UCSD-AML1 (cell line): Measurements from ENCODE around the gene RNU7-1.
A peak's percentile ranks its signal among the peaks of the same experiment; 100 is the strongest.
"Not testable (repeated sequence)": the region's sequence is repeated elsewhere in the genome, so short reads cannot be mapped to it uniquely, and the experiment has no call there.

Experiments
- DNase-seq: peaks from one replicate; lab custom pipeline; 2025; ENCODE audit not compliant: unreplicated experiment; lab: John Stamatoyannopoulos, UW

The RNU7-1 gene

DNA sequence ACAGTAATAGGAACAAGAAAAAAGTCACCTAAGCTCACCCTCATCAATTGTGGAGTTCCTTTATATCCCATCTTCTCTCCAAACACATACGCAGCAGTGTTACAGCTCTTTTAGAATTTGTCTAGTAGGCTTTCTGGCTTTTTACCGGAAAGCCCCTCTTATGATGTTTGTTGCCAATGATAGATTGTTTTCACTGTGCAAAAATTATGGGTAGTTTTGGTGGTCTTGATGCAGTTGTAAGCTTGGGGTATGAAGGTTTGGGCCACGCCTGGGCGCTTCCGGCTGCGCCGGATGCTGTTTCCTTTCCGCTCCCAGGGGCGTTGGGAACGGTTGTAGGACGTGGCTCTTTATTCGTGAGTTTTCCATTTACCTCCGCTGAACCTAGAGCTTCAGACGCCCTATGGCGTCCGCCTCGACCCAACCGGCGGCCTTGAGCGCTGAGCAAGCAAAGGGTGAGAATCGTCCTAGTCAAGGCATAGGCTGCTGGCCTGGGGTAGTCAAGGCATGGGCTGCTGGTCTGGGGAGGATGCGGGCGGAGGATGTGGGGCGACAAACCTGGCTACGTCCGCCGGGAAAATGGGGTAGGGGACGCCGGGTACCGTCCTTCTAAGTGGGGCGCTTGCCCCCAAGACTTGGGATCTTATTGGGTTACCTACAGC, at the start of gene RNU7-1, which contains the start of gene C12orf57:
RNU7-1 (plus strand) TSS at position 95 of the 659 bp plus-strand sequence.
C12orf57 (plus strand) TSS at position 301 of the 659 bp plus-strand sequence; CDS start at position 401, 100 bp downstream.
- DNase-seq, result peak; percentile 86

DNA sequence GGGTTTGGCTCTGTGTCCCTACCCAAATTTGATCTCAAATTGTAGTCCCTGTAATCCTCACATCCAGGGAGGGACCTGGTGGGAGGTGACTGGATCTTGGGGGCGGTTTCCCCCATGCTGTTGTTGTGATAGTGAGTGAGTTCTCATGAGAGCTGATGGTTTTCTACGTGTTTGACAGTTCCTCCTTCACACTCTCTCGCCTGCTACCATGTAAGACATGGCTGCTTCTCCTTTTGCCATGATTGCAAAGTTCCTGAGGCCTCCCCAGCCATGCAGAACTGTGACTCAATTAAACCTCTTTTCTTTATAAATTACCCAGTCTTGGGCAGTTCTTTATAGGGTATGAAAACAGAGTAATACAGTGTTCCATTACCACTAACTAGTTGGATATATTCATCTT, 49.3 kb upstream of the RNU7-1 start:
- no peak for DNase-seq

DNA sequence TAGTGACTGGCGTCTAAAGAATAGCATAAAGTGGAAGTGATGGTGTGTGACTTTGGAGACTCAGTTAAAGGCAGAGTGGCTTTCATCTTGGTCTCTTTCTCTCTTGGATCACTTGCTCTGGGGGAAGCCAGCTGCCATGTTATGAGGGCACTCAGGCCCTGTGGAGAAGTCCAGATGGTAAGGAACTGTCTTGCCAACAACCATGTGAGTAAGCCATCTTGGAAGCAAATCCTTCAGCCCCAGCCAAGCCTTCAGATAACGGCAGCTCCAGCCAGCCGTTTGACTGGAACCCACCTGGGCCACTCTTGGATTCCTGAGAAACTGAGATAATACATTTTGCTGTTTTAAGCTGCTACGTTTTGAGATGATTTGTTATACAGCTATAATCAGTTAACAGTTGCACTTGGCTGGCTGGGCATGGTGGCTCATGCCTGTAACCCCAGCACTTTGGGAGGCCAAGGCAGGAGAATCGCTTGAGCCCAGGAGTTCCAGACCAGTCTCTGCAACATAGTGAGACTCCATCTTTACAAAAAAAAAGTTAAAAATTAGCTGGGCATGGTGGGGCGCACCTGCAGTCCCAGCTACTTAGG, 46.7 kb upstream of the RNU7-1 start:
- no peak for DNase-seq

DNA sequence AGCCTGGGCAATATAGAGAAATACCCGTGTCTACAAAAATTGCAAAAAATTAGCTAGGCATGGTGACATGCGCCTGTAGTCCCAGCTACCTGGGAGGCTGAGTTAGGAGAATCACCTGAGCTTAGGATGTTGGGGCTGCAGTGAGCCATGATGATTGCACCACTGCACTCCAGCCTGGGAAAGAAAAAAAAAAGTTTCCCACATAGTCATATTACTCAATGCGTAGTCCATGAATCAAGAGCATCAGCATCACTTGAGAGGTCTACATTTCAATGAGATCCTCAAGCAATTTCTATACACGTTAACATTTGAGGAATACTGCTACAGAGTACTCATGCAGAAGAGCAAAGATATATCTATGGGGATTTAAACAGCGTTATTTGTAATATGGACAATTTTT, 44.2 kb upstream of the RNU7-1 start:
- DNase-seq, result no peak

DNA sequence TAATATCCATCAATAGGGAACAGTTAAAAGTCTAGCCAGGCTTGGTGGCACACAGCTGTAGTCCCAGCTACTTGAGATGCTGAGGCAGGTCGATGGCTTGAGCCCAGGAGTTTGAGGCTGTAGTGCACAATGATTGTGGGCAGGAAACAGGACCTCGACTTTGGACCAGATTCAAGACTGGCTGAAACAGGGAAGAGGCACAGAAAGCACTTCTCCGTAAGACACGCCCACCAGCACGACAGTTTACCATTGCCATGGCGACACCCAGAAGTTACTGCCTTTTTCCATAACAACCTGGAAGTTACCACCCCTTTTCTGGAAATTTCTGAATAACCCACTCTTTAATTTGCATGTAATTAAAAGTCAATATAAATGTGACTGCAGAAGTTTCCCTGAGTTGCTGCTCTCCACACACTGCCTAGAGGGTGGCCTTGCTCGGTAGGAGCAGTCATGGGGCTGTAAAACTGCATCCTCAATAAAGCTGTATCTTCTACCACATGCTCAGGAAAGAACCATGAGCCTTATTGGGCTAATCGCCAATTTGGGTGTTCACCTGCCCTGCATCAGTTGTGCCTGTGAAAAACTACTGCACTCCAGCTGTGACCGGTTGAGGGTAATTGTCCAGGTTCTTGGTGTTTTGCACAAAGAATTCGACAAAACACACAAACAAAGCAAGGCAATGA, 43.6 kb upstream of the RNU7-1 start:
- peak; percentile 48 for DNase-seq

DNA sequence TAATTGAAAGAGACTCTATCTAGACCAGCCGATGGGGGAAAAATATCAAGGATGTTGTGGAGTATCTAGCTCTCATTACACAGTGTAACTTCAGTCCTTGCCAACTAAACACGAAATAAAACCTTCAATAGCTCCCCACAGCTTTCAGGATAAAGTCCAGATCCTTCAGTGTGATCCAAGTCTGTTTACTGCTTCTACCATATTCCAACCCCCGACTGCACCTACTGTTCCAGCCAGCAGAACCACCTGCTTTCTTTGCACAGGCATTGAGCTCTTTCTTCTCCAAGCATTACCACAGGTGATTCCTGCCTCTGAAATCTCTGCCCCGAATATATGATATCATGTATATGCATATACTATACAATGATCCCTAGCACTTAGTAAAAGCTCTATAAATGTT, 41.2 kb upstream of the RNU7-1 start:
- no peak for DNase-seq

DNA sequence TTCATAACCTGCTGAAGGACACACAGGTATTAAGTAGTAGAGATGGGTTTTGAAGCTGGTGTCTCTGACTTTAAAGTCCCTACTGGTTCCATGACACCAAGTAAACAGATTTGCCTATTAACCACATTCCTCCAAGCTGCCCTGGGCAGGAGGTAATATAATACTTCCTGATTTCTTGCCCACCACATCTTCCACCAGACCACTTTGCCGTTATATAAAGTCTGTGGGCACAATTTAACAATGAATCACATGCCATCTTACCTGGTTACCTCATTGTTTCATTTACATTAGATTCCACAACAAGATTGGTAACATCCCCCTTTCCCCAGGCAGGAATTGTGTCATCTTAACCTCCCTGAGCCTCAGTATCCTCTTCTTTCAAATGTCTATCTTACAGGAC, 39.9 kb upstream of the RNU7-1 start:
- no peak for DNase-seq

DNA sequence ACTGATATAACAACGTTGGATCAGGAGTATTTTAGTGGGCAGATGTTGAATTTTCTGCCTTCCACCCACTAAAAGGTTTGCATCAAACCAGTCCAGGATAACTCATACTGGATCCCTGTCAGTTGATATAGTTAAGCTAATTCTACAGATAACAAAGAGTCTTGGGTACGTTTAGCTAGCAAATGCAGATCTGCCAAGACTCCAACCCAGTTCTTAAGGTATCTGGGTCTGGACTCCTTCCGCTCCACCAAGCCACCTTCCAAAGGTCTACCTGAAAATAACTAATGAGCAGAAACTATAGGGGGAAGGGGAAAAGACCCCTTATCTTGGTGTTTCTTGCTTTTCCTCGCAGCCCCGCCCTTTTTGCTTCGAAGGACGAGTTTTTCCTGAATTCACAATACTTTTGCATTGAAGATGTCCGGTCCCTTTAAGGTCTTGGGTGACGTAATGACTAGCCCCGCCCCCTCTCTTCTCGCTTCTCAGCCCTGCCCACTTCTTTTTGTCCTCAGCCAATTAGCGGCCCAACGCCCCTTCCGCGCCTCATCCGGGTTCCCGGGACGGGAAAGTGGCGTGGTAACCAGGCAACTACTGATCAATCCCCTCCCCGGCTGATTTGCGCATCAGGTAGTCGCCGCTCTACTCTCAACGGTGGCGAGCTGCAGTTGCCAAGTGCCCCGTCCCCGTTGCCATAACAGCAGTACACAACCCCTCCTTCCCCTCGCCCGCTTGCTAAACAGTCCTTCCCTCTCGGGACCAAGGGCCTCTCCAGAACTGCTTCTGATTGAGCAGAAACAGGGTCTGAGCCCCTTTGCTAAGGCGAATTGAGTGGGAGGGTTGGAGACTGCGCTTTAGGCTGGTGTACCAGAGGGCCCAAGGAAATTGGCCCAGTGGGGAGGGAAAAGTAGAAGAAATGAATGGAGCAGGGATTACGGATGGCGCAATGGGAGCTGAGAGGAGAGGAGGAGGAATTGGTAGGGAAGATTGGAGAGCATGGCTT, 39.0 kb upstream of the RNU7-1 start, which contains the start of gene LRRC23:
LRRC23 (plus strand) TSS at position 543 of the 997 bp plus-strand sequence. CDS start 812 bp downstream, outside the sequence.
- peak; percentile 93 for DNase-seq

DNA sequence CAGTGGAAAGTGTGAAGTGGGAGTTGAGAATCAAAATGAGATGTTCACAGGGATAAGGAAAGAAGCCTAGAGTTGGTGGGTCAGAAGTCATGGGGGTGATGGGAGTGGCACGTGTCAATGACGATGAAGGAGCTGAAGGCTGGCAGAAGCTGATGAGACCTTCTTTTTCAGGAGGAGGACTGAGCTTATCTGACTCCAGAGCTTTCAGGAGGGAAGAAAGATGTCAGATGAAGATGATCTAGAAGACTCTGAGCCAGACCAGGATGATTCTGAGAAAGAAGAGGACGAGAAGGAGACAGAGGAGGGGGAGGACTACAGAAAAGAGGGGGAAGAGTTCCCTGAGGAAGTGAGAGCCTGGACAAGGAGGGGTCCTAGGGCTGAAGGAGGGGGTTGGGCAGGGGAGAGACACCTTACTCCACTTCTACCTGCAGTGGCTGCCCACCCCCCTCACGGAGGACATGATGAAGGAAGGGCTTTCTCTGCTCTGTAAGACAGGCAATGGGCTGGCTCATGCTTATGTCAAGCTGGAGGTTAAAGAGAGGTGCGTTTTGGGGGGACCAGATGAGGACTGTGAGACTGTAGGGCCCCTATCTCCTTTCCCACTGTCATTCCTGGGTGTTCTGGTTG, 38.1 kb upstream of the RNU7-1 start:
- DNase-seq, result no peak

DNA sequence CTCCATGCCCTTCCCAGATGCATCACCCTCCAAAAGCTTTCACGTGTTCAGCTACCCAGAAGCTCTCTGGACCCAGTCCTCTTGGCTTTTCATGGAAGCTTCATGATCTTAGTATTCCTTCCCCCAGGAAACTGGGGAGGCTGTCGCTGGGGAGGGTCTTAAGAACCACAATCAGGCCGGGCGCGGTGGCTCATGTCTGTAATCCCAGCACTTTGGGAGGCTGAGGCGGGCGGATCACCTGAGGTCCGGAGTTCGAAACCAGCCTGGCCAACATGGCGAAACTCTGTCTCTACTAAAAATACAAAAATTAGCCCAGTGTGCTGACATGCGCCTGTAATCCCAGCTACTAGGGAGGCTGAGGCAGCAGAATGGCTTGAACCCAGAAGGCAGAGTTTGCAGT, 35.5 kb upstream of the RNU7-1 start:
- DNase-seq, result not testable (repeated sequence)

DNA sequence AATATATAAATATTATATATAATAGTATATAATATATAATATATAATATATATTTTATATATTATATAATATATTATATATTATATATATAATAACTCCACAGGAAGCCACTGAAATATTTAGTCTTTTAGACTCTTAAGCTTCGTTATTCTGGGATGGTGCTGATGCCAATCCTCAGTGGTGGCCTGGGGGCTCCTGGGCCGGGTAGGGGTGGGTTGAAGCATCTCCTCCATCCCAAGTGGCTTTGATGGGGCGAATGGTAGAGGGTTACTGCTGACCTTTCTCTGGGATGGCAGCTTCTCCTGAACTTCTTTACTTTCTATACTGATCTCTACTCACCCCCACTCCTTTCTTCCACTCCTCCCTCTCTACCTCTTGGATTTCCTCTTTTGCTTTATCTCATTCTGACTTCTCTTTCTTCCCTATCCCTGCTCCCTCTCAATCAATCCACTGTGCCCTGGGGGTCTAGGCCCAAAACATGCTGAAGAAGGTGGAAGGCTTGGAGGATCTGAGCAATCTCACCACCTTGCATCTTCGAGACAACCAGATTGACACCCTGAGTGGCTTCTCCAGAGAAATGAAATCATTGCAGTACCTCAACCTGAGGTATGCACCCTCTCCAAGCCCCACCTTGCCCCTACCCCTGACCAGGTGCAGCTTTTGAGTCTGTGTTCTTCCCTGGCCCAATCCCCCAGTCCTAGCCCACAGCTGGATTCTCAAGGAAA, 34.0 kb upstream of the RNU7-1 start:
- no peak for DNase-seq

DNA sequence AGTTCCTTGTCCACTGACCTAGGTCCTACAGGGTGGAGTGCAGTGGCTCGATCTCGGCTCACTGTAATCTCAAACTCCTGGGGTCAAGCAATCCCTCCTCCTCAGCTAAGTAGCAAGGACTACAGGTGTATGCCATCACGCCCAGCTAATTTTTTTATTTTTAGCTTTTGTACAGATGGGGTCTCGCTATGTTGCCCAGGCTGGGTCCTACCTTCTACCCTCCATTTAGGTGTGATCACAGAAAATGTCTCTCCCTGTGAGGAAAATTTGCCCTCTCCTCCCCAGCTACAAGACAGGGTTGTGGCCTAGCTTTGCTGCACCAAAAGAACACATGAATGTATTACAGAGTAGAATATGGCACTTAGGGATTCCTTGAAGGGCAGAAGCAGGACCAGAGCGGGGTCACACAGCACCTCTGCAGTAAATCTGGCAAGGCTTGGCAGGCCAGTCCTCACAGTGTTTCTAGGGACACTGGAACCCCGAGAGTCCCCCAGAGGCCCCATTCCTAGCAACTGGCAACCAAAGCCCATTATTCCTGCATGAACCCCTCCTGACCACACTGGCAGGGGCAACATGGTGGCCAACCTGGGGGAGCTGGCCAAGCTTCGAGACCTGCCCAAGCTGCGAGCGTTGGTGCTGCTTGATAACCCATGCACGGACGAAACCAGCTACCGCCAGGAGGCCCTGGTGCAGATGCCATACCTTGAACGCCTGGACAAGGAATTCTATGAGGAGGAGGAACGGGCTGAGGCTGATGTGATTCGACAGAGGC, 31.3 kb upstream of the RNU7-1 start:
- no peak for DNase-seq

DNA sequence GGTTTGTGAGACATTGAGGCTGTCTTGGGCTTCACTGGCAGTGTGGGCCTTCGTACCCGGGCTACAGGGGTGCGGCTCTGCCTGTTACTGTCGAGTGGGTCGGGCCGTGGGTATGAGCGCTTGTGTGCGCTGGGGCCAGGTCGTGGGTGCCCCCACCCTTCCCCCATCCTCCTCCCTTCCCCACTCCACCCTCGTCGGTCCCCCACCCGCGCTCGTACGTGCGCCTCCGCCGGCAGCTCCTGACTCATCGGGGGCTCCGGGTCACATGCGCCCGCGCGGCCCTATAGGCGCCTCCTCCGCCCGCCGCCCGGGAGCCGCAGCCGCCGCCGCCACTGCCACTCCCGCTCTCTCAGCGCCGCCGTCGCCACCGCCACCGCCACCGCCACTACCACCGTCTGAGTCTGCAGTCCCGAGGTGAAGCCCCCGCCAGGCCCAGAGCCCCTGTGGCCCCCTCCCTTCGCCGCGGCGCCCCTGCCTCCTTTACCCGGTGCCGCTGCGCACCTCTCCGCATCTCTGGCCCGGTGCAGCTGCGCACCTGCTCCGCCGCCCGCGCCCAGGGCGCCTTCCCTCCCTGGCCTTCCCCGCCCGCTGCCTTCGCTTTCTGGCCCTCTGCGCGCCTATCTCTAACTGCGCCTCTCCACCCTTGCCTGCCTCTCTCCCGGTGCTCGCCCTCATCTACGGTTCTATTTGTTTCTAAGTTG, 29.2 kb upstream of the RNU7-1 start, which contains the start of gene ENO2:
ENO2 (plus strand) TSS at position 335 of the 701 bp plus-strand sequence. CDS start 1,253 bp downstream, outside the sequence.
- DNase-seq, result peak; percentile 33

DNA sequence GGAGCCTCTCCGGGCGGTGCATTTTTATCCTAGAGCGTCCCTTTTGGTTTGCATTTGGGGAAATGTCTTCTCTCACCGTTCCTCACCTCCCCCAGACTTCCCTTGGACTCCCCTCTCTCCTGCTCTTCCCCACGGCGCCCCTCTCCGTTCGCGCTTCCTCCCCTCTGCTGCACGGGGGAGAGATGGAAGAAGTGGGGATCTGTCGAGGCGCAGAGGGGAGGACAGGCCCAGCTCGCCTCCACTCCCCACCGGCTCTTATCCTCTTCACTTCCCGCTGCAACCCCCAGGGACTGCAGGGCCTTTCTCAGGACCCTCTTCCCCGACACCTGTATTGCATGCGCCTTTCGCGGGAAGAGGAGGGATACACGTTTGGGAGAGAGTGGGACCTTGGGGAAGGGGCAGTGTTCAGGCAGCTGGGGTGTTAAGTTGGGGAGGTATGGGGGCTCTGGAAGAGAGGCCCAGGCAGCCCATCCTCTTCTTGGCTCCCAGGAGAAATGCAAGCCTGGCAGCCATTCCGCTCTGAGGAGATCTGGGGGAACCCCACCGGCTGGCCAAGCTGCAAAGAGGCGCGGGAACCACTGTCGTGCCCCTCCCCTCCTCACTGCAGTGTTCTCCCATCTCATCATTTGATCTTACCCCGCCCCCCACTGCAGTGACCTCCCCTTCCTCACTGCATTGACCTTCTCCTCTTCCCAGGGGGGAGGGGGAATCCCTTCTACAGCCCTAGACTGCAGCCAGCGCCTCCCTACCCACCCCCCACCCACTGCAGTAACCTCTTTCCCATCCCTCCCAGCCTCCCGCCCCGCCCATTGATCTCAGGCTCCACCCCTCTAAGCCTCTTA, 28.4 kb upstream of the RNU7-1 start:
- no peak for DNase-seq

DNA sequence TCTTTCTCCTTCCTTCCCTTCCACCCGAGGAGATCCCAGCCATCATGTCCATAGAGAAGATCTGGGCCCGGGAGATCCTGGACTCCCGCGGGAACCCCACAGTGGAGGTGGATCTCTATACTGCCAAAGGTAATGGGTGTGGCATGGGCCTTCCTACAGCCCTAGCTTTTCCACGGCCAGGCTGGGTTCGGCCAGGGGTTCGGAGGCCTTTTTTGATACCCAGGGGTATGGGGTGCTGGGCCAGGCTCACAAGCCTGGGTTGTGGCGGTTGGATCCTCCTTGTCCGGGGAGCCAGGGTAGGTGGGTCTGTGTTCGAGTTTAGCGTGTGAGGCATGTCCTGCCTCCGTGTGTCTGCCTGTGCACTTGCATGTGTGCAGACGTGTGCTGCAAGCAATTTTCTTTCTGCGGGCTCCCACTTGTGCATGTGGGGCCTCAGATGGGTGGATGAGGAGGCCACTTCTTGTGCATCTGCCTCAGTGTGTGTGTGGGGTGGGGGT, 27.8 kb upstream of the RNU7-1 start:
- DNase-seq, result no peak

DNA sequence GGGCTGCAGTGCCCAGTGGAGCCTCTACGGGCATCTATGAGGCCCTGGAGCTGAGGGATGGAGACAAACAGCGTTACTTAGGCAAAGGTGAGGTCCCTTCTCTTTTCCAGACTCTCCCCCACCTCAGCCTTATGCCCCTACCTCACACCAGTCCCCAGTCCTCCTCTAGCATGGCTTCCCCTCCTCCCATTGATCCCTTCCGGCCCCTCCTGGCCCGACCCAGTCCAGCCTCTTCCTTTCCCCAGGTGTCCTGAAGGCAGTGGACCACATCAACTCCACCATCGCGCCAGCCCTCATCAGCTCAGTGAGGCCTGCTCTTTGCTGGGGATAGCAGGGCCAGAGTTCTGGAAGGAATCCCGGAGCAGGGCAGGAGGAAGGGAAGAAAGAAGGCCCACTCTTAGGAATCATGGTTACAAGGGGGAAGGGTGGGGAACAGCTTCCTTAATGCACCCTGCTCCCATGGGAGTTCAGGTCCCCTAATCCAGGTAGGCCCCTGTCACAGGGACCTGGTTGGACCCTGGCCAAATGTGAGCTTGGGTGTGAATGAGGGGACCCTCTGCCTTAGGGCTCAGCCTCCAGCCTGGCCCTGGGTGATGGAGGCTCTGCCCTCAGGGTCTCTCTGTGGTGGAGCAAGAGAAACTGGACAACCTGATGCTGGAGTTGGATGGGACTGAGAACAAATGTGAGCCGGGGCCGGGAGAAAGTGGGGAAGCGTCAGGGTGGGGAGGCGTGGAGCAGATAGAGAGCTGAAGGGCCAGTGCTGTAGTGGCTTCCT, 27.0 kb upstream of the RNU7-1 start:
- no peak for DNase-seq
